Activated T-cell treated with anti-CD3 and anti-CD28 coated beads for 24 hours (primary cell): Measurements from ENCODE around the gene EPB41L5.
"Not testable (repeated sequence)": the region's sequence is repeated elsewhere in the genome, so short reads cannot be mapped to it uniquely, and the experiment has no call there.

Source experiments
- DNase-seq: peaks from one replicate; pipeline ENCODE4 v3.0.0-alpha.2; 2020; ENCODE audit warnings: low read depth

Gene EPB41L5

DNA sequence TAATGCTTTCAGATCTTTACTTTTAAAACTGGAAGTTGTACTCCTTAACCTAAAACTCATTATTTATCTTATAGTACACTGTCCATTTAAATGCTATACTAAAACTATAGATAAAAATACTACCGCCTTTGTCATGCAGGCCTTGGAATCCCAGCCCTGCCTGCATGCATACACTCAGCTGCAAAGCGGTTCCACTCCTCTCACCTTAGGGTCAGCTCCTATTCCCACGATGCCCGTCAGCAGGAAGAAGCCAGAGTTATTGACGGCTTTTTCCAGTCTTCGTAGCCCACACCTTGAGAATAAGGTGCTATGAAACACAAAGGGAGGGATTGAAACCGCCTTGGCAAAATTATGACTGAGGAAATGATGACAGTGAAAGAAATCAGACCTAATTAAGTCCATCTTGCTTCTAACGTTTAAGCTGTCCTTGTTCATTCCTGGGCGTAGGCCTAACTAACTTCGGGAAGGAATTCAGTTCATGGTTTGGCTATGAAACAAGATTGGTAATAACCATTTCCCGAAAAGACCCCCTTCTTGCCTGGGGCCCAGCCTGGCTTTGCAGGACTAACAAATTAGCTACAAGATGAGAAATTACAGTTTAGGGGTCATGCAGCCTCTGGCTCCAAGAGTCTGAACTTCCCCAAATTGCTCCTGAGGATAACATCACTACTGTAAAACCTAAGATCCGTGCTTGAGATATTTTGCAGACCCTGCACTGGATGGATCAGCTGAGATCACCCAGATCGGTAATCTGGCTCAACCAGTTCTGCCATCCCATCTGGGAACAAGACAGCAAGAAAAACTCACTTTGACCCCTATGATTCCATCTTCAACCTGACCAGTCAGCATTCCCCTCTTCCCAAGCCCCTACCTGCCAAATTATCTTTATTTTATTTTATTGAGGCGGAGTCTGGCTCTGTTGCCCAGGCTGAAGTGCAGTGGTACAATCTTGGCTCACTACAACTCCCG is 17.1 kb downstream of the EPB41L5 start:
- no peak for DNase-seq

DNA sequence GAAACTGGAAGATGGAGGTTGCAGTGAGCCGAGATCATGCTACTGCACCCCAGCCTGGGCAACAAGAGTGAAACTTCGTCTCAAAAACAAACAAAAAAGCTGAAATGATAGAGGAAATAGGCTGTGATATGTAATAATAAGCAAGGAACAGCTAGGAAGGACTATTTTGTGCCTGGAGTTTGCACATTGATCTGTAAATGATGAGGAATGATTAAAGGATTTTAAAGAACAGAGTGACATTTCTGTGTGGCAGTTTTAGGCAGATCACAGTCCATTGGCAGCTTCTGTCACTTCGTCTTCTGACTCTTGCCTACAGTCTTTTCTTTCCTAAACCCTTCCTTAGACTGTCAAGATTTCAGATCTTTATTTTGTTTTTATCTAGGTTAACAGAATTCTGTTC is 19.4 kb downstream of the EPB41L5 start:
- no peak for DNase-seq

DNA sequence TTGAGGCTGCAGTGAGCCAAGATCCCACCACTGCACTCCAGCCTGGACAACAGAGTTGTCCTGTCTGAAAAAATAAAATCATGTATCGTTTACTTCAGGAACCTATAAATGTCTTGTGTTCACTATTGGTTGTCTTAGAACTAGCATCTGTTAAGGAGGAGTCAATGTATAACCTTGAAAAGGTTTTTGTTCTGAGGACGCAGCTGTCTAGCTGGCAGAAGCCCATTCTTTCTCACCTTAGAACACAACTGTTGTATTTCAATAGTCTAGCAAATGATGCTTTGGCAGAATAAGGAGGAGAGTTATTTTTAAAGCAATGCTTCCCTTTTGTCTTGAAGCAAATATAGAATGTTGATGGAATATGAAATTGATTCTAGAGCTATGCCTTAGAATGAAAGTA is 21.1 kb downstream of the EPB41L5 start:
- DNase-seq: no peak

GRCh38 chr2:120034621-120035020 is 21.7 kb downstream of the EPB41L5 start:
- no peak for DNase-seq

DNA sequence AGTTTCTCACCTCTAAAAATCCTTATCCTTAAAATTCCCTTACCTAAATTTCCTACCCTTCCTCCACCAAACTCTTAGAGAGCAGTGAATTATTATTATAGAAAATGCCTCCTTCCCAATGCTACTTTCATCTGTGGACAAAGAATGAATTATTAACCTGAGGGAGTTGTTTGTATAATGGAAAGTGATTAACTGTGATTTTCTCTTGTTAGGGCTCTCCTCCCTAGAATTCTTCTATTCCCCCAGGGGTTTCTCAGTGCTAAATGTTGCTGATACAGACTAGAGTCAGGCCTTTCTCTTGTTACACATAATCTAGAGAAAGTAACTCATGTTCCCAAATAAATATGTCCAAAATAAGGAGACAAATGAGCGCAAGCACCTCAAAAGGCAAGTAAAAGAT is 23.3 kb downstream of the EPB41L5 start:
- no peak for DNase-seq

DNA sequence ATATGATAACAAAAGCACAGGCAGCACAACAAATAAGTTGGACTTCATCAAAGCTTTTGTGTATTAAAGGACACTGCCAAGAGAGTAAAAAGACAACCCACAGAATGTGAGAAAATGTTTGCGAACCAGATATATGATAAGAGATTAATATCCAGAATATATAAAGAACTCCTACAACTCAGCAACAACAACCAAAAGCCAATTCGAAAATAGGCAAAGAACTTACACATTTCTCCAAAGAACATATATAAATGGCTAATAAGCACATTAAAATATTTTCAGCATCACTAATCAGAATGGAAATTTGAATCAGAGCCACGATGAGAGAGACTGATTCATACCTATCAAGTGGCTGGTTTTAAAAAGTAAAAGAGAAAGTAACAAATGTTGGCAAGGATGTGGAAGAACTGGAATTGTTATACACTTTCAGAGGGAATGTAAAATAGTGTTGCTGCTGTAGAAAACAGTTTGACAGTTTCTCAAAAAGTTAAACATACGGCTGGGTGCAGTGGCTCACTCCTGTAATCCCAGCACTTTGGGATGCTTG is 25.2 kb downstream of the EPB41L5 start:
- no peak for DNase-seq

DNA sequence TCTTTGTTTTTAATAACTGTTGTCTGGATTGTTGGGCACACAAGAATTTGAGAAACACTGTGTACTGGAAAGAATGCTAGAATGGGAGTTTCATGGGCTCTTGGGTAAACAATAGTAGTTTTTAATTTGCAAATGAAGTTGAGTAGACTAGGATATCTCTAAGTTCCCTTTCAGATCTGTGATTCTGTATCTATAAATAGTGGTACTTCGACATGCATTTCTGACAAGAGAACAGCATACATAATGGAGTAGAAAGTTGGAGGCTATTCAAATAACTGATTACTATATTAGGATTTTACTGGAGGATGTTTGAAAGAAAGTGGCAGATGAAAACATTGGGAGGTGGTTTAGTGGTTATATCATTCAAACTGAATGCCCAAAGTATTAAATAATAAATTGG is 29.5 kb downstream of the EPB41L5 start:
- no peak for DNase-seq

GRCh38 chr2:120044336-120044735 is 31.5 kb downstream of the EPB41L5 start:
- DNase-seq: no peak

DNA sequence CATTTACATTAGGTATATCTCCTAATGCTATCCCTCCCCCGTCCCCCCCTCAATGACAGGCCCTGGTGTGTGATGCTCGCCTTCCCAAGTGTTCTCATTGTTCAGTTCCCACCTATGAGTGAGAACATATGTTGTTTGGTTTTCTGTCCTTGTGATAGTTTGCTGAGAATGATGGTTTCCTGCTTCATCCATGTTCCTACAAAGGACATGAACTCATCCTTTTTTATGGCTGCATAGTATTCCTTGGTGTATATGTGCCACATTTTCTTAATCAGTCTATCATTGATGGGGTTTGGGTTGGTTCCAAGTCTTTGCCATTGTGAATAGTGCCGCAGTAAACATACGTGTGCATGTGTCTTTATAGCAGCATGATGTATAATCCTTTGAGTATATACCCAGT is 32.9 kb downstream of the EPB41L5 start:
- DNase-seq: not testable (repeated sequence)

- not testable (repeated sequence) for DNase-seq
These were observed 33.4 kb downstream of the EPB41L5 start for GRCh38 chr2:120046252-120046651.

DNA sequence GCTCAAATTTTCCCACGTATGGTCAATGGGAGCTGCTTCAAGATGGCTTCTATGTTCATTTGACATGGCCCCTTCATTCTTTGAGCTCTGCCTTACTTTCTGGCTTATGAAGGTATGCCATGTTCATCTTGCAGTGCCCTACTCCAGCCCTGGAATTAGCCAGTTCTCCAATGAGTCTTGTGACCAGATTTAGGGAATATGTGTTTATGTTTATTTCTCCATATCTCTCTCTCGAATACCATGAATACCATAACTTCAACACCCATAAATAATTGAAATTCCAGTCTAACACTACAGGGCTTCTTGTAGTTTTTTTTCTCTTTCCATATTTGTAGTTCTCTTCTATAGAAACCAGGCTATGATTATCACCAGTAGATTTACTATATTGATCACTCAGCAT is 39.7 kb downstream of the EPB41L5 start:
- DNase-seq: no peak

DNA sequence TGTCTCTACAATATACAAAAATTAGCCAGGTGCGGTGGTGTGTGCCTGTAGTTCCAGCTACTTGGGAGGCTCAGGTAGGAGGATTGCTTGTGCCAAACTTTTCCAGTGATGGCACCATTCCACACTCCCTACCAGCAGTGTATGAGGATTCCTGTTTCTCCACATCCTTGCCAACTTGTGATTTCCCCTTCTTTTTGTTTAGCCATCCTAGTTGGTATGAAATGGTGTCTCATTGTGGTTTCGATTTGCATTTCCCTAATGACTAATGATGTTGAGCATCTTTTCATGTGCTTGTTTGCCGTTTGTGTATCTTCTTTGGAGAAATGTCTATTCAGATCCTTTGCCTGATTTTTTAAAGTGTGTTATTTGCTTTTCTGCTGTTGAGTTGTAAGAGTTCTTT is 41.0 kb downstream of the EPB41L5 start:
- DNase-seq: no peak

GRCh38 chr2:120059483-120059882 is 46.6 kb downstream of the EPB41L5 start:
- no peak for DNase-seq

GRCh38 chr2:120060088-120060623 is 47.3 kb downstream of the EPB41L5 start:
- DNase-seq: no peak

DNA sequence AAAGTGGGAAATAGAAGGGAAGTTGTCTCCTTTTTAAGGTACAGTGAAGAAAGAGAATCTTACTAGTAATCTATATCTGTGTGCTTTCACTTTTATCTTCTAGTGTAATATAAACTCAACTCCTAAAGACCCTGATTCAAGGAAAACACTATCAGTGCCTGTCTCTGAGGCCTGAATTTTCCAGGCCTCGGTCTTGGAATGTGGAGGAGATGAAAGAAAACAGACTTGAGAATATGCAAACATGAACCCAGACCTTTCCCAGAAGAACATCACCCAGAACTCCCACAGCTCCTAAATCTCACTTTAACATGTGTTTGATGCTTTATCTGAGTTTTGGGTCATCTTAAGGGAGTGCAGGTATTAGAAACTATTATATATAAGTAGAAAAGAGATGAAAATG is 51.8 kb downstream of the EPB41L5 start:
- DNase-seq: no peak

GRCh38 chr2:120066800-120067547 is 54.1 kb downstream of the EPB41L5 start:
- DNase-seq: no peak

GRCh38 chr2:120068040-120068658 is 55.3 kb downstream of the EPB41L5 start:
- not testable (repeated sequence) for DNase-seq

- no peak for DNase-seq
These were observed 62.7 kb downstream of the EPB41L5 start for GRCh38 chr2:120075545-120075944.

GRCh38 chr2:120077896-120078295 is 65.0 kb downstream of the EPB41L5 start:
- no peak for DNase-seq

DNA sequence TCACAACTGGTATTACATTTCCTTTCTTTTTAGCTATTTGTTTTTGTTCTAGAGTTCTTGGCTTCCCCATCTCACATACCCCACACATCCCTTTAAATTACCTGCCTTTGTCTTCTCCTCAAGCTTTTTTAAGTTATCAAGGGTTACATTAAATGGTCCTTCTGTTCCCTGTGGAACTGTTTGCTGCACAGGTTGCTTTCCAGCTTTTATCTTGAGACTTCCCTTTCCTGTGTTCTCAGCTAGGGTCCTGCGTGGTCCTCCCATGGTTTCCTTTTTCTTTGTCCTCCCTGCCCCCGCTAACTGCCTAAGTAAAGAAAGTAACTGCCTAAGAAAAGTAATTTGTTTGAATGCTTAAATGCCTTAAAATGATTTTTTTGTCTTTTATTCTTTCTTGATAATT is 66.8 kb downstream of the EPB41L5 start:
- DNase-seq: no peak

GRCh38 chr2:120091436-120091835 is 78.6 kb downstream of the EPB41L5 start:
- DNase-seq: no peak

DNA sequence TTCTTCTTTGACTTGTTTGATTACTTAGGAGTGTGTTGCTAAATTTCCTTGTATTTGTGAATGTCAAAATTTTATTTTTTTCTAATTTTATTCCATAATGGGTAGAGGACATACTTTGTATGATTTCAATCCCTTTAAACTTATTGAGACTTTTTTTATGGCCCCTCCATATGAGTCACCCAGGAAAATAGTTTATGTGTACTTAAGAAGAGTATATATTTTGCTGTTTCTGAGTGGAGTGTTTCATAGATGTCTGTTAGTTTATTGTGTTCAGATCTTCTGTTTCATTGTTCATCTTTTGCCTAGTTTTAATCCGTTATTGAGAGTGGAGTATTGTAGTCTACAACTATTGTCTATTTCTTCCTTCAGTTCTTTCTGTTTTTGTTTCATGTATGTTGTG is 81.9 kb downstream of the EPB41L5 start:
- no peak for DNase-seq
